Colonic mucosa (tissue), 4 donors: ENCODE data around the gene PIGBOS1. TPM values are rescaled to one million over a fixed set of nuclear protein-coding genes. Genes with fewer than 3 reads are reported as not detected.
"Not testable (repeated sequence)": the region's sequence is repeated elsewhere in the genome, so short reads cannot be mapped to it uniquely, and the experiment has no call there.

Source experiments
- DNase-seq: peaks from one replicate; pipeline ENCODE4 v3.0.0-alpha.2; 2020
- H3K27ac ChIP-seq: fragments of 200-600 bp; one replicate; pipeline ENCODE4 v1.8.0; 2021
- H3K27me3 ChIP-seq: fragments of 200-600 bp; one replicate; pipeline ENCODE4 v1.8.0; 2021
- H3K36me3 ChIP-seq: fragments of 200-600 bp; one replicate; pipeline ENCODE4 v1.8.0; 2021
- H3K4me1 ChIP-seq: fragments of 200-600 bp; one replicate; pipeline ENCODE4 v1.8.0; 2021; ENCODE audit warnings: mild to moderate bottlenecking
- H3K4me3 ChIP-seq: fragments of 200-600 bp; one replicate; pipeline ENCODE4 v1.8.0; 2021
- H3K9ac ChIP-seq, 2 donors: one replicate each; pipeline ENCODE4 v1.7.0; 2013; ENCODE audit warnings: control low read depth in 2 of 2, low read depth in 2 of 2, low read length in 2 of 2
- H3K9me3 ChIP-seq: fragments of 200-600 bp; one replicate; pipeline ENCODE4 v1.8.0; 2021
- intact Hi-C: fragments of 100-400 bp; cut with DNase I; formaldehyde crosslinking; loops from one replicate; pipeline ENCODE4 v1.14.1; 2022
- total RNA-seq, 2 donors: library from RNA; stranded (reverse); fragmentation: NEBNext Ultra II Directional in 1 of 2; extraction: Animal tissue kit (Norgen Biotek cat#: 25700) in 1 of 2; gene quantifications; one replicate each; pipeline ENCODE4 v1.2.1, GENCODE V29; 2021
- TF ChIP-seq, protein P1 (sequence below): fragments of 200-600 bp; IDR thresholded peaks from one replicate; pipeline ENCODE4 v1.8.0; 2022; ENCODE audit warnings: antibody characterized with exemption, mild to moderate bottlenecking
- donor health status: healthy.
- donor health status: DM: no; HTN: no; CAD: no.
- donor health status: DM: no; HTN: no; CAD: no.

PIGBOS1 gene
- total RNA-seq, 2 donors from 2014 or later: 11.8 to 13.0 TPM

DNA sequence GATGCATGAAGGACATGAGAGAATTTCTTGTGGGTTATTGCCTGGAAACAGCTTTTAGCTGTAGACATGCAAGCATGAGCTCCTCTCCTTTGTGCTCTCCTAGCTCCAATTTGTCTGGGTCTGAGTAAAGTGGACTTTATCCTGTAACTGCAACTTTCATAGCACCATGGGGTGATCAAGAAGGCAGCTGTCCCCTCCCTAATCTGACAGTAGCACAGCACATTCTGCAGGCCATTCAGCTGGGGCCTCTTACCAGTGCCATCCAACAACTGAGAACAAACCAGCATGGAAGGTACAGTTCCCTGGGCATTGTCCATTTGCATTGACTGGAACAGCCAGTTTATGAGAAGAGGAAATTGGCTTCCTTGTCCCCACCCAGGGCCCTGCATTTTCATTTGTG lies 21.6 kb downstream of the PIGBOS1 start:
- TF ChIP-seq, protein P1, sequence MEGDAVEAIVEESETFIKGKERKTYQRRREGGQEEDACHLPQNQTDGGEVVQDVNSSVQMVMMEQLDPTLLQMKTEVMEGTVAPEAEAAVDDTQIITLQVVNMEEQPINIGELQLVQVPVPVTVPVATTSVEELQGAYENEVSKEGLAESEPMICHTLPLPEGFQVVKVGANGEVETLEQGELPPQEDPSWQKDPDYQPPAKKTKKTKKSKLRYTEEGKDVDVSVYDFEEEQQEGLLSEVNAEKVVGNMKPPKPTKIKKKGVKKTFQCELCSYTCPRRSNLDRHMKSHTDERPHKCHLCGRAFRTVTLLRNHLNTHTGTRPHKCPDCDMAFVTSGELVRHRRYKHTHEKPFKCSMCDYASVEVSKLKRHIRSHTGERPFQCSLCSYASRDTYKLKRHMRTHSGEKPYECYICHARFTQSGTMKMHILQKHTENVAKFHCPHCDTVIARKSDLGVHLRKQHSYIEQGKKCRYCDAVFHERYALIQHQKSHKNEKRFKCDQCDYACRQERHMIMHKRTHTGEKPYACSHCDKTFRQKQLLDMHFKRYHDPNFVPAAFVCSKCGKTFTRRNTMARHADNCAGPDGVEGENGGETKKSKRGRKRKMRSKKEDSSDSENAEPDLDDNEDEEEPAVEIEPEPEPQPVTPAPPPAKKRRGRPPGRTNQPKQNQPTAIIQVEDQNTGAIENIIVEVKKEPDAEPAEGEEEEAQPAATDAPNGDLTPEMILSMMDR: no peak
- Histone ChIP-seq H3K4me3 (no peak overlapping the region), H3K4me1 (no peaks in the 10 kb centered on the region), H3K36me3 (no peaks in the 10 kb centered on the region), H3K9me3 (no peaks in the 10 kb centered on the region), H3K9ac (no peak overlapping the region), H3K27ac (no peak overlapping the region), H3K27me3 (no peaks in the 10 kb centered on the region)
- intact Hi-C loops: loop anchor here (10.0 kb wide), 1 partner anchor 137 kb away; no protein-coding TSS in a partner anchor
- no peak for DNase-seq

- Histone ChIP-seq H3K4me1 (no peaks in the 10 kb centered on the region), H3K9me3 (no peaks in the 10 kb centered on the region), H3K9ac (peak overlapping the region; percentile 91 to 94), H3K27me3 (no peaks in the 10 kb centered on the region), H3K36me3 (no peaks in the 10 kb centered on the region), H3K4me3 (peak overlapping the region; percentile 69), H3K27ac (peak overlapping the region; percentile 82)
- TF ChIP-seq, protein P1: peak; percentile 88
- intact Hi-C loops: loop anchor here (2.0 to 10.0 kb wide), 2 partner anchors 72 to 144 kb away; no protein-coding TSS in a partner anchor
- DNase-seq: peak; percentile 88
These were observed 28.3 kb downstream of the PIGBOS1 start for GRCh38 chr15:55290528-55291057.

DNA sequence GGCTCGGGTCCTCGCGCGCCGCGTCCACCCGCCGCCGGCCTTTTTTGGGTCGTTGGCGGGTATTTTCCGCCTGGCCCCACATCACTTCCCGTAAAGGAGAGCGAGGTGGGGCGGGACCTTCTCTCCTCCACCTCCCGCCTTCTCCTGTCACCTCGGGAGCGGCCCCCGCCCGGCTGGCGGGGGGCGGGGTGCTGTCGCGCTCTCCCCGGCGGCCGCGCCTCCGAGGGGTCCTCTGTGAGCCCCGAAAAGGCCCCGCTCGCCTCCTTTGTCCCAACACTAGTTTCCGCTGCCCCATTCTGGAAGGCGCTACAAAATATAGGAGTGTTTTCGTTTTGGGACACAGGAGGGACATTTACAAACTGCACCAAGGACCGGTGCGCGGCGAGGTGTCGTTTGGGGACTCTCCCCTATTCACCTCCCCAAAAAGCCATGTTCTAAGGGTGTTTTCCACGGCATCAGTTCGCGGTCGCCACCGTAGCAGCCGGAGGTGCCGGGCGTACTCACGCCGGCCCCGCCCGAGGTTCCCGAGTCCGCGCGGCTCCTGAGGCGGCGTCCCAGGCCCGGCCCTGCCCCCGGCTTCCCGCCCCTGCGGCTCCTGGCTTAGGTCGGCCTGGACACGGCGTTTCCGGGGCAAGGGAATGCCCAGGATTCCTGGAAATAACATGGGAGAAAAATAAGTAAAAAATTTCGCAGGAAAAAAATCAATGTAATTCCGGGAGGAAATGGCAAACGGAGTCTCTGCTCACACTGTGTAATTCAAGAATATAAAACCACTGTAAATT lies 29.0 kb downstream of the PIGBOS1 start, which contains the start of gene RAB27A:
RAB27A (minus strand) TSS at position 68 of the 782 bp plus-strand sequence. CDS start 54,879 bp downstream, outside the sequence.
- intact Hi-C loops: loop anchor here (2.0 to 10.0 kb wide), 2 partner anchors 71 to 145 kb away; no protein-coding TSS in a partner anchor

DNA sequence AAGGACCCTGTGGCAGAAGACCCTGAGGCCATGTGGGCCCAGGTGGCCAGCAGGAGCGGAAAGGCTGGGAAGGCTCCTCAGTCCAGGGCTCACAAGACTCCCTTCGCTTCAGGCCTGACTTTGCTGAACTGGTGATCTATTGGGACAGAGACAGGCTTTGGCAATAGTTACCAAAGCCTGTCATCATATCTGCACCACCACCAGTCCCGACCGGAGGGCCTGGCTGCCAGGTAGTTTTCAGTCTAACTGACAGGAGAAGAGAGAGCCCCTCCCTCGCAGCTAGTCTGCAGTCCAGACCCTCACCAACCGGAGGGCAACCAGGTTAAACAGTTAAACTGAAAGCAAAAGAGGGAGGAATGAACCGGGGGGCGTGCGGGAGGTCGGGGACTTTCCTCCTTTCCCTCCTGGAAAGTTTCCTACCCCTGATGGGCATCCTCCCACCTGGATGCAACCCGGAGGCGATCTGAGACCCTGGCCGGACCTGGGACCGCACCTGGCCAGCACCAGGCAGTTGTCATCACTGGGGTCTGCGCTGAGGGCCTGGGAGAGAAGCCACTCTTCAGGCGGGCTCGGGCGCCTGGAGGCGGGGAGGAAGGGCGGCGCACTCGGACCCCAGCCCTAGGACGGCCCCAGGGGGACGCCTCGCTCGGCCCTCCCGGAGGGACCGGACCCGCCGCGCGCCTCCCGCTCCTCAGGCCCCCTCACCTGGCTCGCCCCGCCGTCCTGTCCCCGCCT lies 29.7 kb downstream of the PIGBOS1 start:
- Histone ChIP-seq H3K9me3 (no peaks in the 10 kb centered on the region), H3K9ac (peak overlapping the region; percentile 91 to 94), H3K27me3 (no peaks in the 10 kb centered on the region), H3K4me1 (no peaks in the 10 kb centered on the region), H3K4me3 (peak overlapping the region; percentile 69), H3K36me3 (no peaks in the 10 kb centered on the region), H3K27ac (peak overlapping the region; percentile 82)
- intact Hi-C loops: no loop called here
- TF ChIP-seq, protein P1: no peak
- DNase-seq: peak; percentile 44

More for the DNA sequence above, 29.0 kb downstream of the PIGBOS1 start, which contains the start of gene RAB27A:
- TF ChIP-seq, protein P1: no peak
- Histone ChIP-seq H3K9ac (peak within 1 kb of the TSS; percentile 91 to 94), H3K36me3 (no peaks in the 10 kb centered on the region), H3K4me1 (no peaks in the 10 kb centered on the region), H3K9me3 (no peaks in the 10 kb centered on the region), H3K4me3 (peak within 1 kb of the TSS; percentile 69), H3K27ac (peak within 1 kb of the TSS; percentile 82), H3K27me3 (no peaks in the 10 kb centered on the region)
- DNase-seq: peak; percentile 81

GRCh38 chr15:55288006-55288717 lies 30.8 kb downstream of the PIGBOS1 start:
- Histone ChIP-seq H3K36me3 (no peaks in the 10 kb centered on the region), H3K9me3 (no peaks in the 10 kb centered on the region), H3K27ac (no peak overlapping the region), H3K27me3 (no peaks in the 10 kb centered on the region), H3K4me3 (peak overlapping the region; percentile 69), H3K9ac (no peak overlapping the region), H3K4me1 (no peaks in the 10 kb centered on the region)
- TF ChIP-seq, protein P1: no peak
- intact Hi-C loops: no loop called here
- no peak for DNase-seq

DNA sequence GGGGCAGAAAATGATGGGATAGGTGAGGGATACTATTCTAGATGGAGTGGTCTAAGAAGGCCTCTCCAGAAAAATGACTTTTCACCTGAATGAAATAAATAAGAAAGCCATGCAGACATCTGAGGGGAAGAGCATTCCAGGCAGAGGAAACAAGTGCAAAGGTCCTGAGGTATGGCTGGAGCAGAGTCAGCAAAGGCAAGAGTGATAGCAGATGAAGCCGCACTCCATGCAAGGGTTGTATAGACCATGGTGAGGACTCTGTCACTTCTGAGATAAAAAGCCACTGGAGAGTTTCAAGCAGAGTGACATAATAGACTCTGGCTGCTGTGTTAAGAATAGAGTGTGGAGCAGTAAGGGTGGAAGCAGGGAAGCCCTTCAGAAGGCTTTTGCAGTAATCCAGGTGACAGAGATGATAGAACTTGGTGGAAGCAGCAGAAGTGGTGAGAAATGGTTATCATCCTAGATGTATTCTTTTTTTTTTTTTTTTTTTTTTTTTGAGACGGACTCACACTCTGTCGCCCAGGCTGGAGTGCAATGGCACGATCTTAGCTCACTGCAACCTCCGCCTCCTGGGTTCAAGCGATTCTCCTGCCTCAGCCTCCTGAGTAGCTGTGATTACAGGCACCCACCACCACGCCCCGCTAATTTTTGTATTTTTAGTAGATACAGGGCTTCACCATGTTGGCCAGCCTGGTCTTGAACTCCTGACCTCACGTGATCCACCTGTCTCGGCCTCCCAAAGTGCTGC lies 32.3 kb downstream of the PIGBOS1 start:
- H3K27ac ChIP-seq, H3K27me3 ChIP-seq, DNase-seq, H3K4me1 ChIP-seq, H3K4me3 ChIP-seq, intact Hi-C loops, H3K9me3 ChIP-seq, H3K9ac ChIP-seq, H3K36me3 ChIP-seq: not testable (repeated sequence)
